Epithelial cell of umbilical artery (primary cell): ENCODE results near the gene NUP155. TPM values are rescaled to one million over a fixed set of nuclear protein-coding genes. Genes with fewer than 3 reads are reported as not detected.

Experiments used
- total RNA-seq: library from RNA; depleted of rRNA; stranded (reverse); fragments of >200 nt; gene quantifications from 2 replicates; pipeline ENCODE4 v1.2.3, GENCODE V29; 2014

NUP155 gene
- 32.2 and 54.6 TPM in 2 replicates for total RNA-seq

DNA sequence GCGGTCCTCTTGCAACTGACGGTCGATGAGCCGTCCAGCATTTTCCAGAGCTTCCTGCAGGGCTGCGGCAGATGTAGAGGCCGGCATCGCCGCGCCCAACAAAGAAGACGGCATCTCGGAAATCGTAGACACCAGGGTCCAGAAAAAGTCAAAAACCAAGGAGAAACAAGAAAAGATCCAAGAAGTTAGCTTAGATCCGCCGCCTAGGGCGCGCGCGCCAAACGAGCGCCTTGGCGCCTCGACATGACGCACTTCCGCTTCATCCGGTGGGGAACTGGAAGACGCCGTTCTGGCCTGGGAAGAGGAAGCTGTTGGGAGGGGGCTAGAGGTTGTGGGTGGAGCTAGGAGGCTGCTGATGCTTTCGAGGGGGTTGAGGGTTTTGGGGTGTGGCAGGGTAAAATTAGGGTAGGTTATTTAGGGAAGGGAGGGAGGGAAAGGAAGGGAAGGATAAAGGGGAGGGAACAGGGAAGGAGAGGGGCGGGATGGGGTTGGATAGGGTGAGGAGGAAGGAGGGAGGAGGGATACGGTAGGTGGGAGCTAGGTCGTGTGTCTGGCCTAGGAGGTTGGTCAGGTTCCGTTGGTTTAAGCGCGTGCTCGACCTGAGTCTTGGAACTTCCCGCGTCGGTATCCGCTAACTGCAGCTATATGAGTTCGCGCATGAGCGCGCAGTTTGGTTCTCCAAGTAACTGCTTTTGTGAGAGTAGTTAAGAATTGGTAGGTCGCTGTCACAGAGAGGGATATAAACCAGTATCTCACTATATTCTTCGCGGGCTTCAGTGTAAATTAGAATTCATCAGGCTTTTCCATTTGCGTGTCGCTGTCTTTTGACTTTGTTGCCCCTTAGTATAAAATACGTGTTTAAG is at the start of gene NUP155:
Gene NUP155, minus strand, starts transcription at position 243 of the 863 bp plus-strand sequence. Its CDS starts 129 bp downstream, at position 114.

DNA sequence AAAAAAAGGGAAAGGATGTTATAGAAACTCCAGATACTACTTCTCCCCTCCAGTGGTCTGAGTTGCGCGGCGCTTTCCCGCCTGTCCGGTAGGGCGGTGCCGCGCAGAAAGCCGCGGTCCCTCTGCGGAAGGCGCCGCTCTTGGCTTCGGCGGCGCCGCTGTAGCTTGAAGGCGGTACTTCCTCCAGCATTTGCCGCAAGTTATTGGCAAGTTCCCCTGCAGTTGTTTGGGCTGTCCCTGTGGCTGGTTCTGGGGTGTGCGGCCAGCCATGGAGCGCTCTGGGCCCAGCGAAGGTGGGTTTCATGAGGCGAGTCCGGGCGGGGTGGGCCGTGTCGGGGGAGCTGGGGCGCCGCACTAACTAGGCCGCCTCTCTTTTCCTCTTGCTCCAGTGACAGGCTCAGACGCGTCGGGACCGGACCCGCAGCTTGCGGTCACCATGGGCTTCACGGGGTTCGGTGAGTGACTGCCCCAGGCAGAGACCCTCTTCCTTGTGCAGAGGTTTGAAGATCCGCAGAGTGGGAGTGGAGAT is 8.3 kb upstream of the NUP155 start, which contains the start of gene WDR70:
Gene WDR70, plus strand, starts transcription at position 219 of the 529 bp plus-strand sequence. Its CDS starts 50 bp downstream, at position 269.

DNA sequence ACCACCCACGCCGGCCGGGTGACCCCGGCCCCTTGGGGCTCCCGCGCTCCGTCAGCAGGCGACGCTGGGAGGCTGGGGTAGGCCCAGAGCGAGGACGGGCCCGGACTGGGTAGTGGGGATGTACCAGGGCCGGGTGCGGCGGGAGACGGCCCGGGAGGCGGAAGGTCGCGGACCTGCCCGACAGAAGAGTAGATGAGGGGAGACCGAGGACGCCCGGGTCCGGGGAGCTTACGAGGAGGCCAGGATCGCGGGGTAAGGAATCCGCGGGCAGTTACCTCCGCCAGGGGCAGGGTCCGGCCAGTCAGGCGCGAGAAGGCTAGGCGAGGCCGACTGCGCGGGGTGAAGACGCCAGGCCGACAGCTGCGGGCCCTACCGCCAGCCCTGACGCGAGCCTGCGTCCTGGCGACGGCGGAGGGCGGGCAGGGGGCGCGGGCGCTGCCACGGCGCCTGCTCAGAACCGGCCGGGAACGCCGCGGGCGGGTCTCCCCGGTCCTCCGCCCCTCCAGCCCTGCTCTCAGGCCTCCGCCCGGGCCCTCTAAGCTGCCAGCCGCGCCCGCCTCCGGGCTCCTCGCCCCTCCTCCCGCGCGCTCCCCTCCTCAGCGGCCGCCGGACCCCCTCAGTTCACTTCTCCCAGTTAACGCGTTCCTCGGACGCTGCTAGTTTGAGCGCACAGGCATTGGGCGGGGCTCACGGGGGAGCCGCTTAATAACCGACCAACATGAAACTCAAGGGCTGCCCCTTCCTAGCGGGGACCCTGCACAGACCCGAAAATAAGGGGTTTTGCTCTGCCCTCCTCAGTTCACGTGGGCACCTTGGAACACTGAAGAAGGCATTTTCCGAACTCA is 121.7 kb downstream of the NUP155 start, which contains the start of gene CPLANE1:
Gene CPLANE1, minus strand, starts transcription at position 407 of the 845 bp plus-strand sequence. CDS start 1,678 bp downstream, outside the sequence.

Other genes with a start within 250 kb of the NUP155 start
- 11.7 and 16.3 TPM in 2 replicates for gene CPLANE1, start 121.7 kb downstream of the NUP155 start, total RNA-seq
- 34.1 and 46.7 TPM in 2 replicates for gene WDR70, start 8.2 kb upstream of the NUP155 start, total RNA-seq